Stimulated activated CD8-positive, alpha-beta memory T cell treated with anti-CD3 and anti-CD28 coated beads, Interleukin-15, amount 100 ng/mL, for 48 hours (primary cell): ENCODE measurements around the gene C3orf49.

Source experiments
- DNase-seq, 2 donors: peaks; one replicate each; pipeline ENCODE4 v3.0.0-alpha.2; 2020; ENCODE audit warnings: low read depth in 2 of 2

C3orf49 gene

GRCh38 chr3:63851287-63851686 is 32.2 kb downstream of the C3orf49 start:
- DNase-seq, result no peak

DNA sequence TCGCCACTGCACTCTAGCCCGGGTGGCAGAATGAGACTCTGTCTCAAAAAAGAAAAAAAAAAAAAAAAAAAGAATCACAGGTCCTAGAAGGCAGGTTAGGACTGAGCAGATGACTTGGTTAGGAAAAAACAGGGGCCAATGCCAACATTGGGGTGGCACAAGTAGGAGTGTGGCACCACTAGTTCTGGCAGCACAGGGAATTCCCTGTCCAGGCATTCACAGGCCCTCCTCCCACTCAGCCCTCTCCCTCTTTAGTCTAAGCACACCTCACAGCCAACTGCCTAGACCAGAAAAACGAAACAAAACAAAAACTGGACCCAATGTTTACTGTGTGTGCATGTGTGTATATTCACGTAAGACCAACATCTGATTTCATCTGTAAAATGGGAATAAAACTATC is 34.0 kb downstream of the C3orf49 start:
- no peak for DNase-seq

GRCh38 chr3:63855333-63855940 is 36.3 kb downstream of the C3orf49 start:
- no peak for DNase-seq

DNA sequence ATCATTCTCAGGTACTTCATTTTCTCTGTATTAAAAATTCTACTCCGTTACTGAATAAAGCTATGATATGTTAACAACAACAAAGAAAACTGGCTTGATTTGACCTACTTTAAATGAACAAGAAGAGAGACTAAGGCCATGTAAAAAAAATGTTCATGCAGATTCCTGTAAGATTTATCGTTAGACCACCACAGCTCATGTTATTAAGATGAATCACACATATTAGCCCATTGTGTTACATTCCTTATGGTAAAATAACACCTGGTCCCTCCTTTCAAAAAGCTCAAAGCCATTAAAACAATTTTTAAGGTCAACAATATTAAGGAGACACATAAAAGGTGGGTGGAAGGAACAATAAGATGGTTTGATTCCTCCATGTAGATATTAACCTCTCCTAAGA is 38.2 kb downstream of the C3orf49 start:
- DNase-seq, result no peak

DNA sequence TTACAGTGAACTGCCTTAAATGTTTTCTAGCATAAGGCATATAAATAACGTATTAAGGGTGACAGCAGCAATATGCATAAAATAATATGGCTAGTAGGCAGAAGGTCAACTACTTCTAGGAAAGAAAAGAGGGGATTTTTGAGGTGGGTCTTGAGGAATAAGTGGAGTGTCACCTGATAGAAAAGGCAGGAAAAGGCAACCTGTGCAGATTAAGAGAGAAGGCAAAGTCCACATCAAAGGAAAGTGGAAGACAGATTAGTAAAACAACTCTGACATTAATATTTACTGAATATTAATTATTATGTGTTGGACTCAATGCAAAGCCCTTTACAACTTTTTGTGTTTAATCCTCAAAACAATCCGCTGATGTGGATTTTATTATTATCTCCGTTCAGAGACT is 41.7 kb downstream of the C3orf49 start:
- DNase-seq, result no peak

DNA sequence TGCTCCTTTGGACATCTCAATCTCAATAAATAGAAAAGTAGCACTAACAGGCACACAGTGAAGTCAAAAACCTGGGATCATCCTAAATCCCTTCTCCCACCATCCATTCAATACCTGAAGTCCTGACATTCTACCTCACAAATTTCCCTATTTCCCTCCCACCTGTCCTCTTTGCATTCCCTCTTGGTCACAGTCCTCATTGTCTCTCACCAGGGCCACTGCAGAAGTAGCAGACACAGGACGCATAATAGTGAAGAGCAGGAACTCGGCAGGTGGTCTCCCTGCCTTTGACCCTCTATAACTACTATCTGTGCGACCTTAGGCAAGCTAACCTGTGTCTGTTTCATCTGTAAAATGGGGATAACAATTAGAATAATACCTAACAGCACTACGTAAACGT is 42.2 kb downstream of the C3orf49 start:
- DNase-seq, result no peak

DNA sequence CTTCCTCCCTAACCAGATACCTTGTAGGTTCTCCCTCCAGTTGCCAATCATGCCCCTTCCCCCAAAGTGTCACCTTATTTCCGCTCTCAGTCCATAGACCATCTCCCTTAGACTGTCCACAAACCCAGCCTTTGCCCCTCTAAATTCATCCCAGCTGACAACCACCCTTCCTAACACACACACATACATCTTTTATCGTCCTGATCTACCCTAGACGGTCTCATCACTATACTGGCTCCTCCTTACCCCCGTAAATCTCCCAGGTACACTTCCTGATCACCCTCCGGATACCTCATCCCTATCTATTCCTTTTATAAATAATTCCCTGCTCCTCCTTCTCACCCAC is 43.7 kb downstream of the C3orf49 start:
- DNase-seq, result no peak

DNA sequence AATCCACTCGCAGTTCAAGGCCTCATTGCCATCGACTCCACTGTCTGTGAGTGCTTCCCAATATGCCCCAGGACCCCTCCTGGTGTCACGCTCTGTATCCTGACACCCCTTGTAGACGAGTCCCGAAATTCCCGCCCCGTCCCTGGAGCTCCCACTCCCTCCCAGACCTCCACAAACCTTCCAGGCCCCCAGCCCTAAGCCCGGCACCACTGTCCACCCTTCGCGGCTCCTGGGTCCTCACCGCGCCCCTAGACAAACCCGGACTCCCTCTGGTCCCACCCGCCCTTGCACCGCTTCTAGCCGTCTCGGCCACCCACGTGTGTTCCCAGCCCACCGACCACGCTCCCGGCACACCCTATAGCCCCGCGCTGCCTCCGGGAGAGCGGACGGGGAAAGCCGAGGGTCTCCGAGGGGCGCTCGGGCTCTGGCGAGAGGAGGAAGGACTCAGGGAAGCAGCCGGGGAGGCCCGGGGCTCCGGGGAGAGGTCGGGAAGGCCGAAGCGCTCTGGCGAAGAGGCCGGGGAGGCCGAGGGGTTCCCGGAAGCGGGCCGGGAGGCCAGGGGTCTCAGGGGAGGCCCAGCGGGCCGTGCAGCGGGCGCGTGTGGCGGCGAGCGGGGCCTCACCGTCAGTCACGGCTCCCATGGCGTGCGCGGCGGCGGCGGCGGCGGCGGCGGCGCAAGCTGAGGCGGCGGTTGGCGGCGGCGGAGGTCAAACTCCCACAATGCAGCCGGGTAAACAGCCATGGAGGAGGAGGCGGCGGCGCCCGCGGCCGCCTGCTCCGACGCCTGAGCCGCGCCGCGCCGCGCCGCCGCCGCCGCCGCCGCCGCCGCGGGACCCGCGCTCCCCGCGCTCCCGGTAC is 44.3 kb downstream of the C3orf49 start, which contains the start of the genes ATXN7 and THOC7:
ATXN7 (plus strand) TSS at position 718 of the 858 bp plus-strand sequence. CDS start 48,732 bp downstream, outside the sequence.
THOC7 (minus strand) TSS at position 656 of the 858 bp plus-strand sequence; CDS start at position 641, 15 bp downstream.
- DNase-seq, result peak; percentile 37 to 51

GRCh38 chr3:63864008-63864964 is 45.2 kb downstream of the C3orf49 start:
- DNase-seq, result peak; percentile 40 to 46

DNA sequence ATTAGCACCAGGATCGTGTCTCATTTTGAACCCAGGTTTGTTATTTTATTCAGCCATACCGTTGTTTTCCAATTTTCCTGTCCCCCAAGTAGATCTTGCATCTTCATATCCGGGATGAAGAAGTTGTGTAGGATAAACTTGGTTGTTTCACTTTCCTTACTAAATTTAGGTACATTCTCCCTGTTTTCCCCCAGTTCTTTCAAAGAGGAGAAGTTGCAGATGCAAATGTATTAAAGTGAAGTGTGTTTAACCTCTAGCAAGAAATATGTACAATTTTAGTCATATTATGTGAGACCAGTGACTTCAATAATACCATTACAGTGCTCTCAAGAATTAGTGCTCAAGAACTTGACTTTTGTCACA is 45.8 kb downstream of the C3orf49 start:
- no peak for DNase-seq

DNA sequence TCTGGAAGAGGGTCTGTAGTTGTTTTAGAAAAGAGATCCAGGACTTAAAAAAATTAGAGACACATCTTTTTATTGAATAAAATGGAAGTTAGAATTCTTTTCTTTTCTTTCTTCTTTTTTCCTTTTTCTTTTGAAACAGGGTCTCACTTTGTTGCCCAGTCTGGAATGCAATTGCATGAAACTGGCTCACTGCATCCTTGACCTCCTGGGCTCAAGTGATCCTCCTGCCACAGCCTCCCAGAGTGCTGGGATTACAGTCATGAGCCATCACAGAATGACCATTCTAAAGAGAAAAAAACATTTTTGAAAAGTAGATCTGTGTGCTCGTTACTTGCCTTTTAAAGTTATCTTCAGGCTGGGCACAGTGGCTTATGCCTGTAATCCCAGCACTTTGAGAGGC is 48.1 kb downstream of the C3orf49 start:
- DNase-seq, result no peak

GRCh38 chr3:63869940-63870614 is 51.0 kb downstream of the C3orf49 start:
- no peak for DNase-seq

DNA sequence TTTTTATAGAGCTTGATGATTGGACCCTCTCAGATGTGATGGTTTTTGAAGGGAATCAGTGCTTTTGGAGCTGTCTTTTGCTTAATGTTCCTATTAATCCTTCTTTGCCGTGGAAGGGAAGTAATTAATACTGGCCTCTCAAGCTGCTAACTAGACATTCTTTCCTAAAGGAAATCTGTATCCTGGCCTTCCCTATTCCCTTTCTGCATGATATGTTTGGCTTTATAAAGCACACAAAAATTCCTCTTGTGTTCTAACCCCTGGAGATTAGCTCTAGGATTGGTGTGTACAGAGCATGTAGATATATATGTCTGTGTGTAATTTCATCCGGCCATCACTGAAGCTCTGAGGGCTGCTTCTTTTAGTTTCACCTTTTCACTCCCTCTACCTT is 51.5 kb downstream of the C3orf49 start:
- no peak for DNase-seq

- DNase-seq, result no peak
Measured at GRCh38 chr3:63872135-63872924, 53.2 kb downstream of the C3orf49 start.

DNA sequence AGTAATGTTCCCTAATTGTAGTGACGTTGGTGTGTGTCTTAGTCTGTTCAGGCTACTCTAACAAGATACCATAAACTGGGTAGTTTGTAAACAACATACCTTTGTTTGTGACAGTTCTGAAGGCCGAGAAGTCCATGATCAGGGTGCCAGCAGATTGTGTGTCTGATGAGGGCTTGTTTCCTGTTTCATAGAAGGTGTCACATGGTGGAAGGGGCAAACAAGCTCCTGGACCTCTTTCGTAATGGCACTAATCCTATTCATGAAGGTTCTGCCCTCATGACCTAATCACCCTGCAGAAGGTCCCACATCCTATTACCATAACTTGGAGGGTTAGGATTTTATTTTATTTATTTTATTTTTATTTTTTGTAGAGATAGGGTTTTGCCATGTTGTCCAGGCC is 55.7 kb downstream of the C3orf49 start:
- no peak for DNase-seq

DNA sequence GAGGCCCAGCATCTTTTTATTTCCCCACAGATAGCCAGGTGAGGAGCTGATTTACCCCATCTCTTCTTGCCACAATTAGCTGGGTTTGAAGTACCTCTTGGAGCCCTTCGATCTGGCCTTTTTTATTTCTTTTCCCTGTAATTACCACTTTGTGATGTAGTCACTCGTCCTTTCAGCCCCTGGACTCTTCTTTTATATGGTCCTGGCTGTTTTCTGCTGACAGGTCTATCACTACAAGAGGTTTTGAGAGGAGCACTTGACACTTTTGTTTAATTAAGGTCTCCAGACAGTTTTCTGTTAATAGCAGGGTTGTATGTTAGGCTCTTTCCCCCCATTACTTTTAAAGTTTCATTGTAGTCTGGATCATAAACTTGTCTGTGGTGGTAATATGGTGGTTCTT is 56.4 kb downstream of the C3orf49 start:
- DNase-seq, result no peak

GRCh38 chr3:63876260-63876659 is 57.2 kb downstream of the C3orf49 start:
- DNase-seq, result no peak

GRCh38 chr3:63877737-63878393 is 58.8 kb downstream of the C3orf49 start:
- no peak for DNase-seq

- no peak for DNase-seq
Measured at GRCh38 chr3:63878394-63879060, 59.4 kb downstream of the C3orf49 start.

DNA sequence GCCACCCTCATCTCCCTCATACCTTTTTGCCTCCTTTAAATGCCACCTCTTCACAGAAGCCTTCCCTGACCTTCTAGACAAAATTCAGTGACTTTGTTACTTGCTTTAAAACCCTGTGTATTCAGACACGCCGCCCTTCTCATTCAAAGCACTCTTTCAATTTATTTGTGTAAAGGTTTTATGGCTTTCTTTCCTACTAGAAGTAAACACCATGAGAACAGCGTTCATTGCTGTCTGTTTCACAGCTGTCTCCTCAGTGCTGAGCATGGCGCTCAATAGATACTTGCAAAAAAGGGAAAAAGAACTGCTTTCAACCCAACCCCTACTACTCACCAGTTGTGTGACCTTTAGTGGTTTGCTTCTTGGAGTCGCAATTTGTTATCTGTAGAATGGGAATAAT is 61.6 kb downstream of the C3orf49 start:
- DNase-seq, result no peak
